IMR-90 (cell line): ENCODE results near the gene FPR2. TPM values are rescaled to one million over a fixed set of nuclear protein-coding genes. Genes with fewer than 3 reads are reported as not detected.

Experiments used
- ATAC-seq: fragments of 200-7000 bp; cut with Tn5 transposase; 2 replicates; pipeline ENCODE4 v1.9.1; 2020; ENCODE audit warnings: low read depth, mild to moderate bottlenecking, moderate library complexity
- BruUV-seq: library from RNA; stranded (reverse); fragments of 400-500 nt; replicated peaks from 2 replicates; lab custom pipeline; 2021; lab: Mats Ljungman, UMichigan
- CTCF ChIA-PET: fragments of 300-600 bp; formaldehyde crosslinking; extraction: SDS; loops from one replicate; lab custom pipeline; 2021; ENCODE audit warnings: antibody characterized with exemption; lab: Yijun Ruan, JAX
- POLR2A ChIA-PET: fragments of 300-600 bp; sonication (Branson Sonifier 250); formaldehyde crosslinking; loops from one replicate; lab custom pipeline; 2022; ENCODE audit warnings: antibody characterized with exemption; ENCODE audit not compliant: unreplicated experiment; lab: Charles Lee
- DNase-seq: peaks from one replicate; pipeline ENCODE4 v3.0.0; 2013
- H2AFZ ChIP-seq: replicated peaks from 2 replicates; pipeline ENCODE3; 2013; ENCODE audit warnings: low read length, mild to moderate bottlenecking; ENCODE audit not compliant: poor library complexity
- H2AK5ac ChIP-seq: 2 replicates; pipeline ENCODE4 v1.6.1; 2013; ENCODE audit warnings: low read depth, low read length, inconsistent platforms
- H2AK9ac ChIP-seq: replicated peaks from 2 replicates; pipeline ENCODE3; 2013; ENCODE audit warnings: mild to moderate bottlenecking, low read depth, low read length, moderate library complexity; ENCODE audit not compliant: poor library complexity
- H2BK120ac ChIP-seq: 2 replicates; pipeline ENCODE4 v1.6.1; 2013; ENCODE audit warnings: low read depth, low read length, inconsistent platforms
- H2BK15ac ChIP-seq: 3 replicates; pipeline ENCODE4 v1.6.1; 2013; ENCODE audit warnings: low read depth, low read length, inconsistent platforms
- H2BK20ac ChIP-seq: 2 replicates; pipeline ENCODE4 v1.6.1; 2013; ENCODE audit warnings: low read depth, mild to moderate bottlenecking, inconsistent platforms, low read length, moderate library complexity
- H2BK5ac ChIP-seq: 2 replicates; pipeline ENCODE4 v1.6.1; 2013; ENCODE audit warnings: mild to moderate bottlenecking, low read depth, low read length, inconsistent platforms; ENCODE audit not compliant: poor library complexity, severe bottlenecking
- H3K14ac ChIP-seq: replicated peaks from 2 replicates; pipeline ENCODE4 v1.6.1; 2013; ENCODE audit warnings: low read depth, low read length, inconsistent platforms
- H3K18ac ChIP-seq: 2 replicates; pipeline ENCODE4 v1.6.1; 2013; ENCODE audit warnings: low read depth, low read length, control low read depth
- H3K23ac ChIP-seq: 2 replicates; pipeline ENCODE4 v1.6.1; 2013; ENCODE audit warnings: low read depth, low read length, inconsistent platforms
- H3K27ac ChIP-seq: 2 replicates; pipeline ENCODE4 v1.5.1; 2013; ENCODE audit warnings: mild to moderate bottlenecking, control low read depth, low read length; ENCODE audit not compliant: insufficient read depth
- H3K27me3 ChIP-seq: 2 replicates; pipeline ENCODE4 v1.6.1; 2013; ENCODE audit warnings: low read length; ENCODE audit not compliant: control insufficient read depth, insufficient read depth
- H3K36me3 ChIP-seq: 2 replicates; pipeline ENCODE4 v1.6.1; 2013; ENCODE audit warnings: low read length, mixed read lengths; ENCODE audit not compliant: control insufficient read depth, insufficient read depth
- H3K4ac ChIP-seq: 2 replicates; pipeline ENCODE4 v1.6.1; 2013; ENCODE audit warnings: low read depth, low read length, inconsistent platforms
- H3K4me1 ChIP-seq: 2 replicates; pipeline ENCODE4 v1.6.1; 2013; ENCODE audit warnings: low read length, mixed read lengths; ENCODE audit not compliant: control insufficient read depth, insufficient read depth
- H3K4me2 ChIP-seq: 2 replicates; pipeline ENCODE4 v1.6.1; 2013; ENCODE audit warnings: low read depth, mild to moderate bottlenecking, control low read depth, low read length, moderate library complexity
- H3K4me3 ChIP-seq: 2 replicates; pipeline ENCODE4 v1.5.1; 2013; ENCODE audit warnings: low read depth, mild to moderate bottlenecking, control low read depth, low read length, moderate library complexity; ENCODE audit not compliant: insufficient read depth
- H3K56ac ChIP-seq: 2 replicates; pipeline ENCODE4 v1.6.1; 2013; ENCODE audit warnings: low read length, inconsistent platforms; ENCODE audit not compliant: insufficient read depth; ENCODE audit errors: extremely low read depth
- H3K79me1 ChIP-seq, 2 experiments: 2 replicates each; pipeline ENCODE4 v1.6.1; 2013; ENCODE audit warnings: low read length in 2 of 2, inconsistent platforms in 1 of 2, low read depth in 1 of 2
- H3K9ac ChIP-seq: 2 replicates; pipeline ENCODE4 v1.6.1; 2013; ENCODE audit warnings: low read depth, low read length, control low read depth
- H3K9me1 ChIP-seq: 2 replicates; pipeline ENCODE4 v1.6.1; 2013; ENCODE audit warnings: low read length, inconsistent platforms; ENCODE audit not compliant: insufficient read depth
- H3K9me3 ChIP-seq: 2 replicates; pipeline ENCODE4 v1.6.1; 2013; ENCODE audit warnings: low read length; ENCODE audit not compliant: control insufficient read depth, insufficient read depth
- H4K20me1 ChIP-seq: 2 replicates; pipeline ENCODE4 v1.6.1; 2013; ENCODE audit warnings: low read length, inconsistent platforms; ENCODE audit not compliant: insufficient read depth
- H4K5ac ChIP-seq: 2 replicates; pipeline ENCODE4 v1.6.1; 2013; ENCODE audit warnings: mild to moderate bottlenecking, low read depth, low read length, control low read depth
- H4K8ac ChIP-seq, 2 experiments: 2 replicates each; pipeline ENCODE4 v1.6.1; 2013; ENCODE audit warnings: low read depth in 2 of 2, low read length in 2 of 2, control low read depth in 1 of 2, inconsistent platforms in 1 of 2
- H4K91ac ChIP-seq: 2 replicates; pipeline ENCODE4 v1.6.1; 2013; ENCODE audit warnings: low read depth, low read length, inconsistent platforms; ENCODE audit not compliant: insufficient read depth
- BHLHE40 ChIP-seq: fragments of 150-350 bp; IDR thresholded peaks from 2 replicates; pipeline ENCODE4 v1.6.1; 2016; ENCODE audit warnings: mild to moderate bottlenecking, low read depth, low read length
- CEBPB ChIP-seq: IDR thresholded peaks from 2 replicates; pipeline ENCODE4 v1.6.1; 2012; ENCODE audit warnings: low read depth, low read length, improper control_type of control experiment
- CHD1 ChIP-seq: IDR thresholded peaks from 2 replicates; pipeline ENCODE4 v1.6.1; 2012; ENCODE audit warnings: low read depth, low read length, improper control_type of control experiment
- MAFK ChIP-seq: IDR thresholded peaks from 2 replicates; pipeline ENCODE4 v1.6.1; 2012; ENCODE audit warnings: low read depth, low read length, improper control_type of control experiment
- MAZ ChIP-seq: IDR thresholded peaks from 2 replicates; pipeline ENCODE4 v1.6.1; 2012; ENCODE audit warnings: low read depth, mild to moderate bottlenecking, low read length, improper control_type of control experiment, moderate library complexity, borderline replicate concordance
- MXI1 ChIP-seq: IDR thresholded peaks from 2 replicates; pipeline ENCODE4 v1.6.1; 2012; ENCODE audit warnings: low read depth, mild to moderate bottlenecking, low read length, moderate library complexity, borderline replicate concordance
- NFE2L2 ChIP-seq: fragments of 150-350 bp; IDR thresholded peaks from 2 replicates; pipeline ENCODE4 v1.6.1; 2016; ENCODE audit warnings: low read depth, mild to moderate bottlenecking, low read length
- RAD21 ChIP-seq: IDR thresholded peaks from 2 replicates; pipeline ENCODE4 v1.6.1; 2012; ENCODE audit warnings: low read length, improper control_type of control experiment
- RCOR1 ChIP-seq: IDR thresholded peaks from 2 replicates; pipeline ENCODE4 v1.6.1; 2012; ENCODE audit warnings: mild to moderate bottlenecking, low read length, improper control_type of control experiment; ENCODE audit not compliant: insufficient replicate concordance
- RFX5 ChIP-seq: IDR thresholded peaks from 2 replicates; pipeline ENCODE4 v1.8.0; 2012; ENCODE audit warnings: low read depth, mild to moderate bottlenecking, low read length, moderate library complexity
- USF2 ChIP-seq: fragments of 150-350 bp; IDR thresholded peaks from 2 replicates; pipeline ENCODE4 v1.6.1; 2017; ENCODE audit warnings: mild to moderate bottlenecking, antibody characterized with exemption, low read length, low read depth
- WGBS, 2 experiments: methylation state at CpG; one replicate each; pipeline versions ENCODE4 v1.1.5 to v1.1.7; 2013; ENCODE audit warnings: missing lambda C conversion rate in 2 of 2; ENCODE audit not compliant: insufficient read length in 1 of 2; ENCODE audit errors: extremely low coverage in 2 of 2; 5-methylcytosine and 5-hydroxymethylcytosine counted together
- dilution Hi-C: fragments of 300-500 bp; cut with HindIII; formaldehyde crosslinking; loops from one replicate; pipeline ENCODE4 v1.14.3; 2018; ENCODE audit warnings: low sequenced_read_pairs; ENCODE audit not compliant: unreplicated experiment
- in situ Hi-C: fragments of 300-500 bp; cut with MboI; formaldehyde crosslinking; loops from 3 replicates; pipeline ENCODE4 v1.14.3; 2019; ENCODE audit warnings: low sequenced_read_pairs, inconsistent platforms, mixed read lengths
- intact Hi-C: fragments of 100-400 bp; cut with micrococcal nuclease; formaldehyde crosslinking; loops from 2 replicates; pipeline ENCODE4 v1.10.0; 2022
- polyA plus RNA-seq, 3 experiments: library from polyadenylated mRNA; depleted of rRNA; stranded (reverse); fragments of >200 nt; gene quantifications; 2 replicates each; pipeline ENCODE4 v1.2.3, GENCODE V29; 2012; ENCODE audit warnings: low replicate concordance in 1 of 3
- total RNA-seq: library from RNA; depleted of rRNA; stranded (reverse); fragments of >200 nt; gene quantifications from 2 replicates; pipeline ENCODE4 v1.2.3, GENCODE V29; 2012
- TF ChIP-seq, protein P1 (sequence below): fragments of 150-350 bp; IDR thresholded peaks from 2 replicates; pipeline ENCODE4 v1.6.1; 2016; ENCODE audit warnings: low read depth, mild to moderate bottlenecking, low read length, moderate library complexity, borderline replicate concordance
- TF ChIP-seq, protein P2 (sequence below): conservative IDR thresholded peaks from 2 replicates; pipeline ENCODE4 v1.5.1; 2012; ENCODE audit warnings: mild to moderate bottlenecking, low read depth, low read length, improper control_type of control experiment

FPR2 gene
- total and polyA plus RNA-seq, 2 of the 4 experiments (the other 2 are of a cell fraction) = not detected

- Histone ChIP-seq H2BK20ac (no peak overlapping the region), H2BK5ac (no peak overlapping the region), H4K91ac (no peak overlapping the region), H2AK9ac (no peak overlapping the region), H3K23ac (no peak overlapping the region), H3K14ac (no peak overlapping the region), H4K8ac (no peak overlapping the region), H3K79me1 (no peaks in the 10 kb centered on the region), H3K9ac (no peak overlapping the region), H4K5ac (no peak overlapping the region), H4K20me1 (no peaks in the 10 kb centered on the region), H3K9me1 (no peaks in the 10 kb centered on the region), H2BK120ac (no peak overlapping the region), H2AK5ac (no peak overlapping the region), H3K36me3 (no peaks in the 10 kb centered on the region), H3K18ac (no peak overlapping the region), H3K27me3 (no peaks in the 10 kb centered on the region), H2BK15ac (no peak overlapping the region), H2AFZ (no peak overlapping the region), H3K4me3 (no peak overlapping the region), H3K56ac (no peak overlapping the region), H3K4me2 (no peak overlapping the region), H3K4me1 (no peaks in the 10 kb centered on the region; the same call in 1 of the 2 replicates), H3K9me3 (peaks cover 2% of the 10 kb centered on the region; the same call in 1 of the 2 replicates), H3K4ac (no peak overlapping the region), H3K27ac (no peak overlapping the region)
- no peak for TF ChIP-seq NFE2L2
- TF ChIP-seq RAD21 = no peak
- TF ChIP-seq USF2 = no peak
- TF ChIP-seq CEBPB = no peak
- TF ChIP-seq RFX5 = no peak
- TF ChIP-seq MAFK = no peak
- TF ChIP-seq BHLHE40 = no peak
- TF ChIP-seq MAZ = no peak
- no peak for TF ChIP-seq RCOR1
- TF ChIP-seq, protein P1, sequence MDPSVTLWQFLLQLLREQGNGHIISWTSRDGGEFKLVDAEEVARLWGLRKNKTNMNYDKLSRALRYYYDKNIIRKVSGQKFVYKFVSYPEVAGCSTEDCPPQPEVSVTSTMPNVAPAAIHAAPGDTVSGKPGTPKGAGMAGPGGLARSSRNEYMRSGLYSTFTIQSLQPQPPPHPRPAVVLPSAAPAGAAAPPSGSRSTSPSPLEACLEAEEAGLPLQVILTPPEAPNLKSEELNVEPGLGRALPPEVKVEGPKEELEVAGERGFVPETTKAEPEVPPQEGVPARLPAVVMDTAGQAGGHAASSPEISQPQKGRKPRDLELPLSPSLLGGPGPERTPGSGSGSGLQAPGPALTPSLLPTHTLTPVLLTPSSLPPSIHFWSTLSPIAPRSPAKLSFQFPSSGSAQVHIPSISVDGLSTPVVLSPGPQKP = no peak
- no peak for TF ChIP-seq CHD1
- TF ChIP-seq MXI1 = no peak
- TF ChIP-seq, protein P2, sequence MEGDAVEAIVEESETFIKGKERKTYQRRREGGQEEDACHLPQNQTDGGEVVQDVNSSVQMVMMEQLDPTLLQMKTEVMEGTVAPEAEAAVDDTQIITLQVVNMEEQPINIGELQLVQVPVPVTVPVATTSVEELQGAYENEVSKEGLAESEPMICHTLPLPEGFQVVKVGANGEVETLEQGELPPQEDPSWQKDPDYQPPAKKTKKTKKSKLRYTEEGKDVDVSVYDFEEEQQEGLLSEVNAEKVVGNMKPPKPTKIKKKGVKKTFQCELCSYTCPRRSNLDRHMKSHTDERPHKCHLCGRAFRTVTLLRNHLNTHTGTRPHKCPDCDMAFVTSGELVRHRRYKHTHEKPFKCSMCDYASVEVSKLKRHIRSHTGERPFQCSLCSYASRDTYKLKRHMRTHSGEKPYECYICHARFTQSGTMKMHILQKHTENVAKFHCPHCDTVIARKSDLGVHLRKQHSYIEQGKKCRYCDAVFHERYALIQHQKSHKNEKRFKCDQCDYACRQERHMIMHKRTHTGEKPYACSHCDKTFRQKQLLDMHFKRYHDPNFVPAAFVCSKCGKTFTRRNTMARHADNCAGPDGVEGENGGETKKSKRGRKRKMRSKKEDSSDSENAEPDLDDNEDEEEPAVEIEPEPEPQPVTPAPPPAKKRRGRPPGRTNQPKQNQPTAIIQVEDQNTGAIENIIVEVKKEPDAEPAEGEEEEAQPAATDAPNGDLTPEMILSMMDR = no peak
- no TSS peak for BruUV-seq
- 37% methylated on average over 3 of the region's 7 CpGs; no CpG with 5 or more reads in 1 of the 2 experiments for WGBS, 2 experiments
- ChIA-PET POLR2A (no interaction called here), CTCF (no interaction called here)
- dilution Hi-C loops (no loop called here), in situ Hi-C loops (no loop called here), intact Hi-C loops (no loop called here)
- DNase-seq (no peak), ATAC-seq (no peak)
Observed at GRCh38 chr19:51810223-51810622, 49.2 kb downstream of the FPR2 start.
